Body of pancreas (tissue), 4 donors: ENCODE results near the gene C12orf75.

Experiments
- POLR2A ChIP-seq, 3 donors: fragments of 450-650 bp; IDR thresholded peaks; one replicate each; pipeline ENCODE4 v1.6.1; 2016; ENCODE audit warnings: antibody characterized with exemption in 3 of 3, mild to moderate bottlenecking in 2 of 3
- TF ChIP-seq, protein P1 (sequence below), 7 experiments: fragments of 450-650 bp in 4 of 7; fragments of 200-600 bp in 3 of 7; sonication (generic) in 3 of 7; IDR thresholded peaks; one replicate each; pipeline ENCODE4 v1.5.1; 2016 to 2019; ENCODE audit warnings: antibody characterized with exemption in 7 of 7

DNA sequence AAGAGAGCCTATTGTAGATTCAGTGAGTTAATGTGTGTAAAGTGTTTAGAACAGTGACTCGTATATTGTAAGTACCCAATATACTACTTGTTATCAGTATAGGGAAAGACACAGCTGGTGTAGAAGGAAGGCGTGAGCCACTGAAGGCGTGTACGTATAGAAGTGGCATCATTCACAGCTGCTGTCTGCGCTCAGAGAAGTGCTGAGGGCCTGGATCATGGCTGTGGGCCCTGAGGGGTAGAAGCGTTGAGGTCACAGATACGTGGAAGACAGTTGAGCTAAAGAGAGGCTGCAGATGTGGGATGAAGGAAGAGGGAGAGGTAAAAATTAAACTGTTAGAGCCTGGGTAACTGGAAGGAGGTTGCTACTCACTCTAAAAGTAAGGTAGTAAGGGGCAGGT lies 5.9 kb downstream of the C12orf75 start:
- TF ChIP-seq, protein P1, sequence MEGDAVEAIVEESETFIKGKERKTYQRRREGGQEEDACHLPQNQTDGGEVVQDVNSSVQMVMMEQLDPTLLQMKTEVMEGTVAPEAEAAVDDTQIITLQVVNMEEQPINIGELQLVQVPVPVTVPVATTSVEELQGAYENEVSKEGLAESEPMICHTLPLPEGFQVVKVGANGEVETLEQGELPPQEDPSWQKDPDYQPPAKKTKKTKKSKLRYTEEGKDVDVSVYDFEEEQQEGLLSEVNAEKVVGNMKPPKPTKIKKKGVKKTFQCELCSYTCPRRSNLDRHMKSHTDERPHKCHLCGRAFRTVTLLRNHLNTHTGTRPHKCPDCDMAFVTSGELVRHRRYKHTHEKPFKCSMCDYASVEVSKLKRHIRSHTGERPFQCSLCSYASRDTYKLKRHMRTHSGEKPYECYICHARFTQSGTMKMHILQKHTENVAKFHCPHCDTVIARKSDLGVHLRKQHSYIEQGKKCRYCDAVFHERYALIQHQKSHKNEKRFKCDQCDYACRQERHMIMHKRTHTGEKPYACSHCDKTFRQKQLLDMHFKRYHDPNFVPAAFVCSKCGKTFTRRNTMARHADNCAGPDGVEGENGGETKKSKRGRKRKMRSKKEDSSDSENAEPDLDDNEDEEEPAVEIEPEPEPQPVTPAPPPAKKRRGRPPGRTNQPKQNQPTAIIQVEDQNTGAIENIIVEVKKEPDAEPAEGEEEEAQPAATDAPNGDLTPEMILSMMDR (IDR thresholded peaks at IDR 0.05), result no peak
- TF ChIP-seq POLR2A (IDR thresholded peaks at IDR 0.05), result no peak
